Chondrocyte (in vitro differentiated cells): ENCODE results near the gene RSU1. TPM values are rescaled to one million over a fixed set of nuclear protein-coding genes. Genes with fewer than 3 reads are reported as not detected.

Experiments used
- DNase-seq: peaks from one replicate; pipeline ENCODE4 v3.0.0; 2021; ENCODE audit warnings: mixed read lengths, low spot score
- H3K27ac Mint-ChIP-seq: one replicate; pipeline ENCODE4 v1.8.0; 2021; ENCODE audit warnings: mild to moderate bottlenecking, moderate library complexity, mixed read lengths; ENCODE audit not compliant: unreplicated experiment
- H3K27me3 Mint-ChIP-seq: 2 replicates; pipeline ENCODE4 v1.8.0; 2021; ENCODE audit warnings: low read depth, mixed read lengths
- H3K36me3 Mint-ChIP-seq: 2 replicates; pipeline ENCODE4 v1.8.0; 2021; ENCODE audit warnings: low read depth, mixed read lengths
- H3K4me1 Mint-ChIP-seq: 2 replicates; pipeline ENCODE4 v1.8.0; 2021; ENCODE audit warnings: low read depth, mild to moderate bottlenecking, mixed read lengths
- H3K4me3 Mint-ChIP-seq: one replicate; pipeline ENCODE4 v1.8.0; 2021; ENCODE audit warnings: mild to moderate bottlenecking, moderate library complexity, mixed read lengths; ENCODE audit not compliant: unreplicated experiment
- H3K9me3 Mint-ChIP-seq: 2 replicates; pipeline ENCODE4 v1.8.0; 2021; ENCODE audit warnings: low read depth, mixed read lengths
- total RNA-seq: library from RNA; stranded (reverse); gene quantifications from 3 replicates; pipeline ENCODE4 v1.2.1, GENCODE V29; 2021
- TF ChIP-seq, protein P1 (sequence below): fragments of 200-600 bp; sonication (generic); IDR thresholded peaks from 2 replicates; pipeline ENCODE4 v1.5.0; 2021; ENCODE audit warnings: antibody characterized with exemption, mild to moderate bottlenecking, moderate library complexity

The RSU1 gene
- total RNA-seq, 1 donor from 2014 or later = 165 TPM

DNA sequence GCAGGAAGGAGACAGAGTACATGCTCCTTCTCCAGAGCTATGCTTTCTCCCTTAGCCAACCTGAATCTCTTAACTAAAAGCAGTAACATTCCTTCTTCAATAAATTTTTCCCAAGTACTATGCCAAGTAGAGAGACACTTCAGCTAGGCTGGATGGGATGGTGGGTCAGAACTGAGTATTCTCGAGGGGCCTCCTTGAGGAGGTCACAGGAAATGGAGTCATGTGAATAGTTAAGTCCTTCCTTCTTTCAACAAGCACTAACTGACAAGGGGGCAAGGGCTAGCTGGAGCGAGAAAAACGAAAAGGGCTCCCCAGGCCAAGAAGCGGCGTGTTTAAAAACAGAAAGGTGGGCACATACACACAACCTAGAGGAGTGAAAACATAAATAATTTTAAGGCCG is 5.5 kb downstream of the RSU1 start:
- H3K4me1 Mint-ChIP-seq = peaks cover 47% of the 10 kb centered on the region
- peaks cover 5% of the 10 kb centered on the region for H3K36me3 Mint-ChIP-seq
- no peaks in the 10 kb centered on the region for H3K27me3 Mint-ChIP-seq
- H3K27ac Mint-ChIP-seq = peak overlapping the region; percentile 65
- H3K9me3 Mint-ChIP-seq = no peaks in the 10 kb centered on the region
- TF ChIP-seq, protein P1, sequence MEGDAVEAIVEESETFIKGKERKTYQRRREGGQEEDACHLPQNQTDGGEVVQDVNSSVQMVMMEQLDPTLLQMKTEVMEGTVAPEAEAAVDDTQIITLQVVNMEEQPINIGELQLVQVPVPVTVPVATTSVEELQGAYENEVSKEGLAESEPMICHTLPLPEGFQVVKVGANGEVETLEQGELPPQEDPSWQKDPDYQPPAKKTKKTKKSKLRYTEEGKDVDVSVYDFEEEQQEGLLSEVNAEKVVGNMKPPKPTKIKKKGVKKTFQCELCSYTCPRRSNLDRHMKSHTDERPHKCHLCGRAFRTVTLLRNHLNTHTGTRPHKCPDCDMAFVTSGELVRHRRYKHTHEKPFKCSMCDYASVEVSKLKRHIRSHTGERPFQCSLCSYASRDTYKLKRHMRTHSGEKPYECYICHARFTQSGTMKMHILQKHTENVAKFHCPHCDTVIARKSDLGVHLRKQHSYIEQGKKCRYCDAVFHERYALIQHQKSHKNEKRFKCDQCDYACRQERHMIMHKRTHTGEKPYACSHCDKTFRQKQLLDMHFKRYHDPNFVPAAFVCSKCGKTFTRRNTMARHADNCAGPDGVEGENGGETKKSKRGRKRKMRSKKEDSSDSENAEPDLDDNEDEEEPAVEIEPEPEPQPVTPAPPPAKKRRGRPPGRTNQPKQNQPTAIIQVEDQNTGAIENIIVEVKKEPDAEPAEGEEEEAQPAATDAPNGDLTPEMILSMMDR = no peak
- no peak overlapping the region for H3K4me3 Mint-ChIP-seq
- no peak for DNase-seq

DNA sequence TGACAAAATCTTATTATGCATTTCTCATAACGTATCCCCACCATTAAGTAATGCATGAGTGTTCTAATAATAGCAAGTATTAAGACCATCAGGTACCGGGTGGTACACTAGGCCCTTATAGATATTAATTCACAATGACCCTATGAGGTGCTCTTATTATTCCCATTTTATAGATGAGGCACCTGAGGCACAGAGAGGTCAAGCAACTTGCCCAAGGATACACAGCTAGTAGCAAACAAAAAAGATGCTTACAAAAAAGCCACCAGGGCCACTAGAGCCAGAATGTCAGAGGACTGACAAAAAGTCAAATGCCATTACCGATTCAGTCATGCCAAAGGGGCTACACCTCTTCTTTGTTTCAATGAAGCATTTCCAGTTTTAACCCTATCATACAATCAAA is 5.9 kb downstream of the RSU1 start:
- Mint-ChIP-seq H3K4me3 (no peak overlapping the region), H3K27ac (no peak overlapping the region), H3K4me1 (peaks cover 45% of the 10 kb centered on the region), H3K36me3 (peaks cover 5% of the 10 kb centered on the region), H3K27me3 (no peaks in the 10 kb centered on the region), H3K9me3 (no peaks in the 10 kb centered on the region)
- TF ChIP-seq, protein P1 = no peak
- no peak for DNase-seq

DNA sequence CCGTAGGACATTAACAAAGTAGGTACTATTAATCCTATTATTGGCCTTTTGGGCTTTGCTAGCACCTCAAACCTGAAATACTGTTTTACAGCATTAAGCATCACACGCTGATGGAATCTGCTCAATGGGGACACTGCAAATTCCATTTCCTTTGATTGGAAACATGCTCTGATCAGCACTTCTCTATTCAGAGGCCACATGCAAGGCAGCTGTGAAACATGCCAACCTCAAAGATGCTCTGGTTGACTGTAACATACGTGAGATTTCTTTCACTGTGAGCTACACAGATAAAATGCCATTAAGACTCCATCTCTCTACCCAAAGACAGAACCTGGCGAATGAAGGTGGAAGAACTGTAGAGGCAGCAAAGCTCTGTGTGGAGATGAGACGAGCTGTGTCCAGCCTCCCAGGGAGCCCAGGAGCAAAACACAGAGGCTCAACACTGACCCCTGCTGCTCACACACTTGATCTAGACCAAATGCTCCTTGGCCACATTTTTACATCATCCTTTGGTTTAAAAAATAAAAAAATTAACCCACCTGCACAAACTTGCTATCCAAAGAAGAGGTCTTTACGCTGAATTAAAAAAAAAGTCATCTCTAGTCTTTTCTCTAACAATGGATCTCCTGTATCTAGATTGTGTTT is 8.0 kb downstream of the RSU1 start:
- peaks cover 26% of the 10 kb centered on the region for H3K4me1 Mint-ChIP-seq
- DNase-seq = no peak
- peaks cover 8% of the 10 kb centered on the region for H3K36me3 Mint-ChIP-seq
- TF ChIP-seq, protein P1 = peak; percentile 76
- H3K27ac Mint-ChIP-seq = peak overlapping the region; percentile 12
- no peak overlapping the region for H3K4me3 Mint-ChIP-seq
- H3K27me3 Mint-ChIP-seq = no peaks in the 10 kb centered on the region
- no peaks in the 10 kb centered on the region for H3K9me3 Mint-ChIP-seq

DNA sequence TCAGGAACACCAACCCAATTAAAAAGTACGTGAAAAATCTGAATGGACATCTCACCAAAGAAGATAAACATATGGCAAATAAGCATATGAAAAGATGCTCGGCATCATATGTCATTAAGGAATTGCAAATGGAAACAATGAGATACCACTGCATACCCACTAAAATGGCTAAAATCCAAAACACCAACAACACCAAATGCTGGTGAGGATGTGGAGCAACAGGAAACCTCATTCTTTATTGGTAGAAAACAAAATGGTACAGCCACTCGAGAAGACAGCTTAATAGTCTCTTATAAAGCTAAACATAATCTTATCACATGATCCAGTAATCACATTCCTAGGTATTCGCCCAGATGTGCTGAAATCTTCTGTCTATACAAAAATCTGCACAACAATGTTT is 13.1 kb downstream of the RSU1 start:
- Mint-ChIP-seq H3K4me3 (no peak overlapping the region), H3K27me3 (no peaks in the 10 kb centered on the region), H3K9me3 (peaks cover 3% of the 10 kb centered on the region), H3K36me3 (peaks cover 2% of the 10 kb centered on the region), H3K27ac (no peak overlapping the region), H3K4me1 (peaks cover 10% of the 10 kb centered on the region)
- no peak for DNase-seq
- TF ChIP-seq, protein P1 = no peak

DNA sequence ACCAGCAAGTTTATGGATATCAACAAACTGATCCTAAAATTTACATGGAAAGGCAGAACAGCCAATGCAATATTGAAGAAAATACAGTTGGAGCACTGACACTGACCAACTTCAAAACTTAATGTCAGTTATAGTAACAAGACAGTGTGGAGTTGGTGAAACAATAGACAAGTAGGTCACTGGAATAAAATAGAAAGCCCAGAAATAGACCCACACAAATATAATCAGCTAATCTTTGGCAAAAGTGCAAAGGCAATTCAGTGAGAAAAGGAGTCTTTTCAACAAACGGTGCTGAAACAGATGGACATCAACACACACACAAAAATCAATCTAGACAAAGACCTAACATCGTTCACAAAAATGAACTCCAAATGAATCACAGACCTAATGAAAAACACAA is 13.8 kb downstream of the RSU1 start:
- Mint-ChIP-seq H3K36me3 (peaks cover 2% of the 10 kb centered on the region), H3K27me3 (no peaks in the 10 kb centered on the region), H3K4me1 (peaks cover 13% of the 10 kb centered on the region), H3K9me3 (peaks cover 3% of the 10 kb centered on the region), H3K27ac (no peak overlapping the region), H3K4me3 (no peak overlapping the region)
- TF ChIP-seq, protein P1 = no peak
- DNase-seq = no peak
